HG02759 (cell line): ENCODE data around the gene MORN5.

Experiments used
- ATAC-seq: cut with Tn5 transposase; IDR thresholded peaks from one replicate; pipeline ENCODE4 v1.9.1; 2021; ENCODE audit warnings: mild to moderate bottlenecking, moderate library complexity; ENCODE audit not compliant: unreplicated experiment

The MORN5 gene

DNA sequence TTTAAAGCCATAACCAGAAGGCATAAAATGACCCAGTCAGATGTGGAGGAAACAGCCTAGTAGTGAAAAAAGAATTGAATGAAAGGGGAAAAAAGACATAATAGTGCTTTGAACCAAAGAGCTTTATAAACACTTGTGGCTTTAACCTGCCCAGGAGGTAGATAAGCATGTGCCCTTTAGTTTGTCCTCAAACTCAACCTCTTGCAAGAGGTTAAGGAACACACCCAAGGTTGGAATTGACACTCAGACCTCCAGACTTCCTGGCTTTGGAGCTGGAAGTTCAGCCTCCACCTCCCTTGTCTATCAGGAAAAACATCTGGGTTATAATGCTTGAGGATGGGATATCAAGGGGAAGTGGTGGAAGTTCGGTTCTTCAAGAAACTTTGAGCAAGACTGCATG is 16.4 kb upstream of the MORN5 start:
- ATAC-seq: no peak

DNA sequence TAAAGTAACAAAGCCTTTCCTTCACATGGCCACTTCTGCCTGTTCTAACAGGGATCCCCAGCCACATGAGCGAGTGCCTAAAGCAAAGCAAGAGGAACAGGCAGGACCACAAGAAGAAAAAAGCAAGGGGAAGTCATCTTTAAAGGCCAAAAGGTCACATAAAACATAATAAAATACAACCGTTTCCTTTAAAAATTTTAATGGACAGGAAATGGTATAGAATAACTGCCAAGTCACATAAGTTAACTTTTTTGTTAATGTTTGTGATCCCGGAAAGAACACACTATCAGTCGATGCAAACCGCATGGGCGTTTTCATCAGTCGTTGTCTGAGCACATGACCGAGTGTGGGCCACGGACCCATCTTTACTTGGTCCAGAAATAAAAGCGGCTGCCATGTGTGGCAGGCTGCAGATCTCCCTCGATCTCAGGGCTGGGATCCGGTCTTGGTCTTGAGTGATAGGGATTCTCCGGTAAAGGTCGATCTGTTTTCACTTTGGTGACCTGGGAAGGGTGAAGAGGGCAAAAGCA is 15.8 kb upstream of the MORN5 start:
- no peak for ATAC-seq

DNA sequence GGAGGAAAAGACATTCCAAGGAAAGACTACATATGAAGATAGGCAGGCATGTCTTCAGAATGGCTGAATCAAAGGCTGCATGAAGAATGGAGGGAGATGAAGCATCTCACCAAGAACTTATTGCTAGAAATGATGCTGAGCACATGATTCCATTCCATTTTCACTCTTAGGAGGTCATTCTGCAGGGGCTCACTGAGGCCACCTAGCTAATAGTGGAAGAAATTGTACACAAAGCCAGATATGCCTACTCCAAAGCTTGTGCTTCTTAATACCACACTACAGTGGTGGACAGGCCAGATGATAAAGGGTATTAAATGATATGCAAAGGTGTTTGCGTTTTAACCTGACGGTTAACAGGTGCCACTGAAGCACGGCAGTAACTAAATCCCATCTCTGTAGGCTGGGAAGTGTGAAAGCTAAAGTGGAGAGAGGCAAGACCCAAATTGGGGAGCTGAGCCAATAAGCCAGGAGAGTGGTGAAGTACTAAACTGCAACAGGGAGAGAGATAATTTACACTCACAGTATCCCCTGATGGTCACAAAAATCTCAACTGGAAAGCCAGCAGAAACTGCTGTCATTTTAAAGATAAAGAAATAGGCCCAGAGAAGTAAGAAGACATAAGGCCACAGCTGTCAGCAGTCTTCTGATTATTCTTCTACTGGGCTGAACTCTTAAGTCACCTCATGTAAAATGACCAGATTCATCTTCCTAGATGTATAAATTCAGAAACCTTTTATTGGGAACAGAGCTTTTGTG is 14.7 kb upstream of the MORN5 start:
- ATAC-seq: no peak

DNA sequence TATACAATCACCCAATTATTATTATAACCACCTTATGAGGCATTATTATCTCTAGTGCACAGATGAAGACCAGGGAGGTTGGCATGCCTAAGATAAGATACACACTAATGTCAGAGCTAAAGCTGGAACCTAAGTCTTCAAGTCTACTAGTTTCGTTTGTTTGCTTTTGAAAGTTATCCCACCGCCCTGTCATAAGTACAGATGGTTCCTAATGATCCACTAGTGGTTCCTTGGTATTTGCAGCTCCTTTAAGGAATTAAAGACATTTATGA is 14.2 kb upstream of the MORN5 start:
- no peak for ATAC-seq

DNA sequence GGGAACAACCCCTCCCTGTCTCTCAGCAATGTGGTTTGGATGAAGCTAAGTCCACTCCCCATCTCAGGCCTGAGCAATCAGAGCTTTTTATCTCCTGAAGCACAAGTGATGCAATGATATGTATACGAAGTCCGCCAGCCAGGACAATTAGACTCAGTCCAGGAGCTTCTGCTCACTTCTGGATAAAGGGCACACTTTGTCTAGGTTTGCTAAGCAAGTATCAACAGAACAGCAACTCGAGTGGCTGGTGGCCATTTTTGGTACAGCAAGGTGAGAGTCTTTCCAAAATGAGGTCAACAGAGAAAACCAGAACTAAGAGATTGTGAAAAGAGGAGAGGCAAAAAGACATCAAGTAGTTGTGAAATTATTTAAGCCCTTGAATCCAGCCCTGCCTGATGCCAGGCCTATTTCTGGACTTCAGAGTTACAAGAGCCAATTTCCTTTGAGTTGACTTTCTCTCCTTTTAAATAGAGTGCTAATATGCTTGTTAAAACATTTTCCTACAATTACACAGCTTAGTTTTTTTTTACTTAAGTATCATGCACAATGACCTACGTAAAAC is 8.4 kb upstream of the MORN5 start:
- no peak for ATAC-seq

DNA sequence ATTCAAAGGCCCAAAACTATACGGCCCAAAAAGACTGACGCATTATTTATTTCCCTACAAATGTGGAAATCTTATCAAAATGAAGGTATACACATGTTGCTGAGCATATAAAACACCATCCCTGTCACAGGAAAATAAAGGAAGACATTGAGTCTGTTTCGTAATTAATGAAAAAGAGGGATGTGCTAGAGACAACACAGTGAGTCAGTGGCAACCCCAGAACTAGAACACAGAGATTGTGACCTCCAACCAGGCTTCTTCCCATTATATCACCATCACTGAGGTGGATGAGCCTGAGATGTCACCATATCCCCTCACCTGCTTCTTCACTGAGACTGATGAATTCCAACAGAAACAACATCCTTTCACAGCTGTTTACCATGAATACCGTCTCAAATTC is 3.9 kb upstream of the MORN5 start:
- no peak for ATAC-seq

DNA sequence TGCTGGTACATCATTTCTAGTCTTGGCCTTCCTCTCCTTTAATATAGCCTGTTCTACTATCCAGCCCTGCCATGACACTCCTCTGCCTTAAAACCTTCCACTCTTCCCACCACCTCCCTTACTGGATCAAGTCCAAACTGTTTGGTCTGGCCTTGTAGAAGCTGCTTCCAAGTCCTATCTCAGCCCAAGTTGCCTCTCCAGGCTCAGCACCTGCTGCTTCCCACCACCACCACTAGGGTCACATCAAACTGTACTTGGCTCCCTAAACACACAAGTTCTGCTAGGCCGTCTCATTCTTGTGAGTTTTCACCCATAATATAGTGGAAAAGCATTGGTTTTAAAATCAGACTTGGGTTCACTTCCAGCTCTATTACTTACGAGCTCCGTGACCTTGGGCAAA is 1.5 kb upstream of the MORN5 start:
- ATAC-seq: peak; percentile 41

DNA sequence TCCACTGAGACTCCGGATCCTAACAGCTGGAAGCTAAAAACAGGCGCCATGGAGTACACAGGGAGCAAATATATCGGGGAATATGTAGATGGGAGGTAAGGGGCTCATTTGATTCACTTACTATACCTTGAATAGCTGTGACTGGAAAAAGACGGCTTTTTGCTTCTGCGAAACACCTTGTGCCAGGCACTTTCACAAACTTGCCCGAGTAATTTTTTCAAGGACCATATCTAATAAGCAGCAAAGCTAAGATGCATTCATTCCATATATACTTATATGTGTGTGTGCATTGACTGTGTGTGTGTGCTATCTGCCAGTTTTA is 178 bp downstream of the MORN5 start:
- no peak for ATAC-seq

DNA sequence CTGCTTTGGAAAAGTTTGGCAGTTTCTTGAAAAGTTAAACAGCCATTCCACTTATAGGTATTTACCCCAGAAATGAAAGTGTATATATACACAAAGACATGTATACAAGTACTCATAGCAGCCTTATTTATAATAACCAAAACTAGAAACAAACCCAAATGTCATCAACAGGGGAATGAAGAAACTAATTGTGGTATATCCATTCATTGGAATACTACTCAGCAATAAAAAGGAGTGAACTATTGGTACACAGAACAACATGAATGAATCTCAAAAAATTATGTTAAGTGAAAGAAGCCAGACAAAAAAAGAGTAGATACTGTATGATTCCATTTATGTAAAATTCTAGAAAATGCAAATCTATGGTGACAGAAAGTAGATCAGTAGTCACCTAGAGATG is 2.7 kb downstream of the MORN5 start:
- ATAC-seq: no peak

DNA sequence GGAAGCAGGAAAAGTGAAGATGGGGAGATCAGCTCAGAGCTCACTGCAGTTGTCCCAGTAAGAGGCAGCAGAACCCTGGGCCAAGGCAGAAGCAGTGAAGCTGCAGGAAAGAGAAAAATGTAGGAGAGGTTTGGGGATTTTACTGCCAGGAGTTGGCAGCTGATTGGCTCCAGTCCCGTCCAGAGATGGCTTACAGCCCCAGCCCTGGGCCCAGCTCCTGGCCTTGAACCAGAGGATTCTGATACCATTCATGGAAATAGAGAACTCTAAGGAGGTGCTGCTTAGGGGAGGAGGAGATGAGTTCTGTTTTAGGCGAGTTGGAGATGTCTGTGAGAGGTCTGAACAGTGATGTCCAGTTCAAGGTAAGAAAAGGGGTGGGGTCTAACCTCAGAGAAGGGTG is 4.6 kb downstream of the MORN5 start:
- no peak for ATAC-seq

DNA sequence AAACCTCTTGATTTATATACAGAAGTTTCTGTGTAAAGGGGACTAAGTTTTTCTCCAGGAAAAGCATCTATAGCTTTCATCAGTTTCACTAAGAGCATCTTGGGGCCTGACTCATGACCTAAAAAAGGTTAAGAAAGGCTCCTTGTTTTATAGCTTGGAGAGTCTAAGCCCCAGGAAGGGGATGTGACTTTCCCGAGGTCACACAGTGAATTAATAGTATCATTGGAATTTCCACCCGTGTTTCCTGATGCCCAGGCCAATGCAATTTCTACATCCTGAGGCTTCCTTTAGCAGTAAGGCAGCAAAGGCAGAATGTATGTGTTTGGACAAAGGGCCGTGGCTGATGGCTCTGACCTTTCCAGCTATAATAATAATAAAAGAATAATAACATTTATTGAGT is 8.6 kb downstream of the MORN5 start:
- ATAC-seq: no peak

DNA sequence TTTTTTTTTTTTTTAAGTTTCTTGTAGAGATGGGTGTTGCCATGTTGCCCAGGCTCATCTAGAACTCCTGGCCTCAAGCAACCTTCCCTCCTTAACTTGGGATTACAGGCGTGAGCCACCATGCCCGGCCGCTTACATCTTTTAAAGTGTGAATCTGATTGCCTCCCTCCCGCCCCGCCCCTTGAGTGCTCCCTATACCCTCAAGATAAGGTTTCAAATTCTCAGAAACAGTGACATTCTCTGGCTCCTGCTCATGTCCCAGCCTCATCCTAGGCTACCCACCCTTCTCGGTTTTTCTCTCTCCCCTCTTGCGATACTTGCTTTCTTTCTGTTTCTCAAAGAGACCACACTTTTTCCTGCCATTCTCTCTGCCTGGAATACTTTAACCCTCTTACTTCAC is 12.4 kb downstream of the MORN5 start:
- no peak for ATAC-seq

DNA sequence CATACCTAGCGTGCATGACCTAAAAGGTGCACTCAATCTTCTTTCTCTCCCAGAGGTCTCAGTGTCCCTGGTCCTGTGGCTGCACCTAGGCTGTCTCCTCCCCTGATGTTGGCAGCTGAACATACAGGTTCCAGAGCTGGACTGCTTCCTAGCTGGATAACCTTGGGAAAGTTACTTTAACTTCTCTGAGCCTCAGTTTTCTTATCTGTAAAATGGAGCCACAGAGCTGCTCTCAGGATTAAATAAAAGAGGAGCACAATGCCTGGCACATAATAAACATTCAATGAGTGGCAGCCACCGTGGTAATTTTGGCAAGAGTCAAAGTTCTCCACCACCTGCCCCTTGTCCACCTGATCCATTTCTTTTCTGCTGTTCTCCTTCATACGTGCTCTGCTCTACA is 14.0 kb downstream of the MORN5 start:
- ATAC-seq: no peak

DNA sequence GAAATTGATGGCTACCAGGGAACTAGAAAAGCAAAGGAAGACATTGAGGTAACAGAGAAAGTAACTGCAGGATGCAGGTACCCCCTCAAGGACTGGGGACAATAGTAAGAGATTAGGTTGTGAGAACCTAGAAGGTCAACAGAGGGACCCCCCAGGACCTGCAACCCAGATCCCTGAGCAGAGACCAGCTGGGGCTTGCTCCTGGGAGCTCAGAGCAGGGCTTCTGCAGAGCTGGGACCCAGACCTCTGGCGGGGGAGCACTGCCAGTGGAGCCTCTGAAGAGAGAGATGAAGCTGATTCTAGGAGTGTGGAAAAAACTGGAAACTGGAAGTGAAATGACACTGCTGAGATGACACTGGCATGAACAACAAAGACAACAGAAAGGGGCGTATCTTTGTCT is 17.2 kb downstream of the MORN5 start:
- ATAC-seq: no peak

DNA sequence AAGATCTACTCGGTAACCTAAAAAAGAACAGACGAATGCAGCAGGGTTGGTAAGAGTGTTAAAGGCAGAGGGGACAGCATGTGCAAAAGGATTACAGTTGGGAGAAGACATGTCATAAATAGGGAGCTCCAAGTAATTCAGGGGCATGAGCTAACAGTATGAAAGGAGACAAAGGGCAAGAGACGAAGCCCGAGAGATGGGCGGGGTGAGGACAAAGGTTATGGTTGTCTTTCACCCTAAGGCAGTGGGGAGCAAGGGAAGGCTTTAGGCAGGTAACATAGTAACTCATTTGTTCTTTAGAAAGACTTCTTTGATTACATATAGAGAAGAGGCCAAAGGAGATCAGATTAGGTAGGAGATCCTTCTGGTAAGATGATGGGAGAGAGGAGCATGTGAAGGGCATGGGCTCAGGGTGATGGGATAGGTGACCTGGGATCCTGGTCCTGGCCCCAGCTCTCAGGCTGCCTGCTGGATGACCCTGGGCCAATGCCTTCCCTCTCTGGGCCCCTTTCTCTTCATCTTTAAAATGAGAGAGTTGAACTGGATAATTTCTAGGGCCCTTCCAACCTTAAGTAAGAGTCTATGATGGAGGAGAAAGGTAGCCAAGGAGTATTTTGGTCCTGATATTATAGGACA is 19.5 kb downstream of the MORN5 start:
- no peak for ATAC-seq

DNA sequence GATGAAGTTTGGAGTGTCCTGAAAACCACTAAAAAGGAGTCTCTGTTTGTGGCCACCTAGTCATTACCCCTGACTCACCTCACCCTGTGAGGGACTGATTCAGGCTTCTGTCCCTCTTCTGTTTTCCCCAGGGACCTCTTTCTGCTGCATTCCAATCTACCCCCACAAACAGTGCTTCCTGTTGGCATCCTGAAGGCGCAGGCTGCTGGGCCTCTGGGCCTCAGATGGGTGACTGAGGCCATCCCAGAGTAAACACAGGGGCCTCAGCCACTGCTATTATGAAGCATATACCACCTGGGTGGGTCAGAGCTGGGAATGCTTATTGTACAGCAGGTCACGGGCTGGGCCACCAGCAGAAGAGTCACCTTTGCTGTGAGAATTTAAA is 20.0 kb downstream of the MORN5 start:
- no peak for ATAC-seq

DNA sequence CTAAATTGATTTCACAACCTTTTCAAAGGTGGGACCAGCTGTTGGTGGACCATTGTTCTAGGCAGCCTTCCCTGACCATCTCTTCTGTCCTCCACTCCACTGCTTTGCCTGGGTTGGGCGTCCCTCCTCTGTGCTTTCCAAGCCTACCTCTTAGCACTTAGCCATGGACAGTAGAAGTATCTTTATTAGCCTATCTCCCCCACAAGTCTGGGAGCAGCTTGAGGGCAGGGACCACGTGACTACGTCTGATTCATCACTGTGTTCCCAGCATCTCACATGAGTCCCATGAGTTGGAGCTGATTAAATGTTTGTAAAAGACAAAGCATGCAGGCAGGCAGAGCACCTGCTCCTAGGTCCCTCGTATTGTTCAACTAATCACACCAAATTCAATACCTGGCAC is 20.9 kb downstream of the MORN5 start:
- no peak for ATAC-seq

DNA sequence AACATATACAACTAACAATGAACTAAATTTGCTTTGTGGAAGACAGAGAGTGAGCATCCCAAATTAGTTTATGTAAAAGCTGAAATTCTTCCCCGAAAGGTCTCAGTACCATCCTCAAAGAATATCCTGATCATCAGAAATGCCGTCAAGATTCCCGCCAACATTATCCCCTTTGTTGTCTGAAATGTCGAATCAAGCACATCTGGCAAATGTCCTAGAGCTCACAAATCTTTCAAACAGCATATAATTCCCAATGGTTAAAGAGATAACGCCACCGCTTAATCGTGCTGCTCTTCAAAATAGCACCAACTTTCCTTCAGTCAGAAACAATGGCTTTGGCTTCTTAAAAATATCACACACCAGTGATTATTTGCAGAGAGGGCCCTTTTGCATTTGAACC is 23.8 kb downstream of the MORN5 start:
- no peak for ATAC-seq

DNA sequence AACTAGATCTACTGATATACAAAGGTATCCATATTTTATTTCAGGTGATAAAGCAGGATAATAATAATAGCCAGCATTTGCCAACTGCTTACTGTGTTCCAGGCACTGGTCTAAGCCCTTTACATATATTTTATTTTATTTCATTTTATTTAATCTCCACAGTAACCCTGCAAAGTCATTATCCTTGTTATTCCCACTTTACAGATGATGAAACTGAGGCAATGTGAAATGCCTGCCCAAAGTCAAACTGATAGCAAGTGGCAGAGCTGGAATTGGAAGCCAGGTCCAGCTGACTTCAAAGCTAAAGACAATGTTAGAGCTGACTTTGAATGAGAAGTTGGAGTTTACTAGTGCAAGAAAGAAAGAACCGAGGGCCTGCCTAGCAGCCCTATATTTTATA is 24.8 kb downstream of the MORN5 start:
- ATAC-seq: no peak

DNA sequence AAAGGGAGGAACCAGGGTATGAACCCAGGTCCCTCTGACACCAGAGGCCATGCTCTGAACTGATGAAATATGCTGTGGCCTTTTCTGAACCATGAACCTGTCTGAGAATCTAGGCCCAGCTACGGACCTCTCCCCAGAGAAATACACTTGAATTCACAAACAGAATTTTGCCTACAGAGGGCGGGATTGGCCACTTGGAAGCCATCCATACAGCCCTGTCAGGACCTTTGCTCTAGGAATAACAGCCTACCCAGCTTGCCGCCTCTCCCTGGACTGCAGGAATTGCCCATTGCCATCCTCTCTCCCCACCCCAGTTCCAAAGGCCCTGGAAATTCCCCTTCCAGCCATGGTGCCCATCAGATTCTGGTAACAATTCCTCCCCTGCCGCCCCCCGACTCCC is 26.6 kb downstream of the MORN5 start:
- no peak for ATAC-seq

DNA sequence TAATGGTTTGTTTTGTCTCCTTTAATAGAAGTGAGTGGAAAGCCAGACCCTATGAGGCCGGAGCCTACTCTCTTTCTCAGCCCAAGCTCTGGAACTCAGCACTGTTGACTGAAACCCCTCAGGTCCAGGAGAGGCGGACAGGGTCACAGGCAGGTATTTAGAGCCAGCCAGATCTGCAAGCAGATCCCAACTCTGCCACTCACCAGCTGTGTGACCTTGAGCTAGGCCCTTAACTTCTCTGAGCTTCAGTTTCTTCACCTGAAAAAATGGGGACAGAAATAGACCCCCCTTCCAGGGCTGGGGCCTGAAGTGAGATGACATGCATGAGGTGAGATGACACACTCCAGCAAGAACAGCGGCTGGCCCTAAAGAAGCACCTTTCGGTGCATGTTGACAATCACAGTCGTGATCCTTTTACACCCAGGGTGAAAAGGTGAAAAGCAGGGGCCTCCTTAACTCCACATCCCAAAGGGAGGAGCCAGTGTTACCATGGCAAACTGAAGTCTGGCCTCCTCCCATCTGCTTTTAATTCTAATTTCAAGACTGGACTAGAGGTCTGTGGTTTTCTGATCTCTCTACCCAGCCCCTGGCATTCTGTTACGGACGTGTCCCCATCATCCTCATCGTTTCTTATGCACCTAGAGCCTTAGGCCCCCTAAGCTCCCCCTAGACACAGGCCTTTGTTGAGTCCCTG is 27.2 kb downstream of the MORN5 start:
- ATAC-seq: no peak

DNA sequence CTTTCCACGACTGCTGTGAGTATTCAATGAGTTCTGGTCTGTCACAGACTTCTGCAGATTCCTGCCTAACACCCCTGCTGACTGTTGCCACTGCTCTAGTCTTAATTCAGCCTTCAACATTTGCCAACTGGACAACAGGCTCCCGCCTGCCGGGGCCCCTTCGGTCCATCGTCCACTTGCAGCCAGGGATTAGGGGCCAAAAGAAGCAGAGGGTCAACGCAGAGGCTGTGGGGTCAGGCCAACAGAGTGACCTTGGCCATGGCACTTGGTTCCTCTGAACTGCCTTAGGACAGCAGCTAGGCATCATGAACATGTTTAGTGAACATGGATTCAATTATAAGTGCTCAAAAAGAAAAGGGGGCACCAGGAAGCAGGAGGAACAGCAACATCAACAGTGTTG is 28.7 kb downstream of the MORN5 start:
- ATAC-seq: no peak
